HT1080 (cell line): ENCODE data around the gene GPR151. TPM values are rescaled to one million over a fixed set of nuclear protein-coding genes. Genes with fewer than 3 reads are reported as not detected.

Experiments used
- small RNA-seq: library from RNA; depleted of rRNA; stranded (forward); fragments of <200 nt; gene quantifications from one replicate; pipeline ENCODE3, GENCODE V24; 2014
- total RNA-seq: library from RNA; depleted of rRNA; stranded (reverse); fragments of >200 nt; shearing (Covaris generic); gene quantifications from 2 replicates; pipeline ENCODE4 v1.2.3, GENCODE V29; 2014; rRNA removed

GPR151 gene
- total RNA-seq, 1 experiment from 2014 or later: not detected

Small RNA genes within 50 kb of the gene (small RNA-seq; reads per million reads assigned to genes)
- not detected for gene RF02271

Other genes with a start within 250 kb of the GPR151 start
- 0.19 TPM in 1 of 2 replicates, not detected in the other for gene POU4F3, start 177.4 kb downstream of the GPR151 start, total RNA-seq
- 46.6 and 48.9 TPM in 2 replicates for gene TCERG1, start 68.9 kb downstream of the GPR151 start, total RNA-seq